ENCODE measurements around the gene MCOLN3. TPM values are rescaled to one million over a fixed set of nuclear protein-coding genes. Genes with fewer than 3 reads are reported as not detected.

MCOLN3 gene
- total and polyA plus RNA-seq, 2 of the 4 experiments (the other 2 are of a cell fraction): 0.03 TPM; not detected in 1

DNA sequence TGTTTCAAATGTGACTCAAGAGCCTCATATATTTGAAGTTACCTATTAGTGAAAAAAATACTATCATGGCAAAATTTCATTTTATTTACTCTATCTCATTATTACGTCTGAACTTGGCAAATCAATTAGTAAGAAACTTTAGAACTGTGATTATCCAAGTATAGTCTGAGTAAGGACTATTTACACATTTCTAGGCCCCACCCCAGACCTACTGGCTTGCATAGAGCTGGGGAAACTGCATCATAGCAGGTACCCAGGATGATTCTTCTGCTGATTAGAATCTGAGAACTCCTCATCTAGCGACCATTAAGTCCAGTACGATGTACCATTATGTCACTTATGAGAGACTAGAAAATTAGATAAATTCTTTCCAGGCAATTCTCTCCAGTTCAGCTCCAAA is 20.1 kb downstream of the MCOLN3 start:
- TF ChIP-seq CHD1 (IDR thresholded peaks at IDR 0.05; ENCODE audit: low read depth, low read length): no peak
- no peak for TF ChIP-seq BHLHE40 (IDR thresholded peaks at IDR 0.05; ENCODE audit: low read depth, low read length)
- no peak for TF ChIP-seq MXI1 (IDR thresholded peaks at IDR 0.05; ENCODE audit: borderline replicate concordance, low read depth, low read length)
- TF ChIP-seq MAZ (IDR thresholded peaks at IDR 0.05; ENCODE audit: borderline replicate concordance, low read depth, low read length): no peak
- TF ChIP-seq, protein P1, sequence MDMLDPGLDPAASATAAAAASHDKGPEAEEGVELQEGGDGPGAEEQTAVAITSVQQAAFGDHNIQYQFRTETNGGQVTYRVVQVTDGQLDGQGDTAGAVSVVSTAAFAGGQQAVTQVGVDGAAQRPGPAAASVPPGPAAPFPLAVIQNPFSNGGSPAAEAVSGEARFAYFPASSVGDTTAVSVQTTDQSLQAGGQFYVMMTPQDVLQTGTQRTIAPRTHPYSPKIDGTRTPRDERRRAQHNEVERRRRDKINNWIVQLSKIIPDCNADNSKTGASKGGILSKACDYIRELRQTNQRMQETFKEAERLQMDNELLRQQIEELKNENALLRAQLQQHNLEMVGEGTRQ (IDR thresholded peaks at IDR 0.05; ENCODE audit: low read depth, low read length): no peak
- TF ChIP-seq MAFK (IDR thresholded peaks at IDR 0.05; ENCODE audit: low read depth, low read length): no peak
- TF ChIP-seq POLR2A (IDR thresholded peaks at IDR 0.05; ENCODE audit: low read depth, low read length): no peak
- TF ChIP-seq CEBPB (IDR thresholded peaks at IDR 0.05; ENCODE audit: low read depth, low read length): no peak
- no peak for TF ChIP-seq FOS (IDR thresholded peaks at IDR 0.05; ENCODE audit: low read depth, low read length)
- TF ChIP-seq RAD21 (IDR thresholded peaks at IDR 0.05; ENCODE audit: low read length): no peak
- no peak for TF ChIP-seq CTCF (conservative IDR thresholded peaks at IDR 0.05; ENCODE audit: low read depth, low read length)
- no peak for TF ChIP-seq RFX5 (IDR thresholded peaks at IDR 0.05; ENCODE audit: low read depth, low read length)
- no TSS peak for BruUV-seq (replicated peaks)
- no peaks in the 10 kb centered on the region for H3K4me1 ChIP-seq (ENCODE audit: control insufficient read depth, insufficient read depth, low read length)
- H2BK5ac ChIP-seq (ENCODE audit: low read depth, low read length, poor library complexity, severe bottlenecking): no peak overlapping the region
- H2BK120ac ChIP-seq (ENCODE audit: low read depth, low read length): no peak overlapping the region
- H3K27ac ChIP-seq (ENCODE audit: insufficient read depth, low read length): no peak overlapping the region
- H3K18ac ChIP-seq (ENCODE audit: low read depth, low read length): no peak overlapping the region
- no peak overlapping the region for H2AK5ac ChIP-seq (ENCODE audit: low read depth, low read length)
- no peak overlapping the region for H3K23ac ChIP-seq (ENCODE audit: low read depth, low read length)
- no peak overlapping the region for H2AK9ac ChIP-seq (replicated peaks; ENCODE audit: low read depth, low read length, poor library complexity)
- no peak overlapping the region for H2BK20ac ChIP-seq (ENCODE audit: low read depth, low read length)
- no peaks in the 10 kb centered on the region for H3K79me1 ChIP-seq (ENCODE audit: low read depth in 1 of 2, low read length in 2 of 2)
- intact Hi-C loops (cut with micrococcal nuclease) (no loop called here), dilution Hi-C loops (cut with HindIII; ENCODE audit: low sequenced_read_pairs, unreplicated experiment) (no loop called here), in situ Hi-C loops (cut with MboI; ENCODE audit: low sequenced_read_pairs) (no loop called here)
- H3K56ac ChIP-seq (ENCODE audit: extremely low read depth, insufficient read depth, low read length): no peak overlapping the region
- DNase-seq (no peak), ATAC-seq (ENCODE audit: low read depth) (no peak)
- no peaks in the 10 kb centered on the region for H3K9me3 ChIP-seq (ENCODE audit: control insufficient read depth, insufficient read depth, low read length)
- no peaks in the 10 kb centered on the region for H4K20me1 ChIP-seq (ENCODE audit: insufficient read depth, low read length)
- H4K5ac ChIP-seq (ENCODE audit: low read depth, low read length): no peak overlapping the region
- H3K4ac ChIP-seq (ENCODE audit: low read depth, low read length): no peak overlapping the region
- H4K8ac ChIP-seq (ENCODE audit: low read depth in 2 of 2, low read length in 2 of 2): no peak overlapping the region
- ChIA-PET CTCF (interaction anchor here (0.7 to 1.7 kb wide), 7 partner anchors 8 to 215 kb away, joined by 3 to 31 read pairs (median 3); no protein-coding TSS in a partner anchor), POLR2A (ENCODE audit: unreplicated experiment) (interaction anchor here (0.7 kb wide), 1 partner anchor 83 kb away, joined by 4 read pairs; no protein-coding TSS in a partner anchor)
- H2AFZ ChIP-seq (replicated peaks; ENCODE audit: low read length, poor library complexity): no peak overlapping the region
- H3K4me3 ChIP-seq (ENCODE audit: insufficient read depth, low read depth, low read length): no peak overlapping the region
- no peak overlapping the region for H3K14ac ChIP-seq (replicated peaks; ENCODE audit: low read depth, low read length)
- H2BK15ac ChIP-seq (ENCODE audit: low read depth, low read length): no peak overlapping the region
- no peak overlapping the region for H4K91ac ChIP-seq (ENCODE audit: insufficient read depth, low read depth, low read length)
- H3K9me1 ChIP-seq (ENCODE audit: insufficient read depth, low read length): no peaks in the 10 kb centered on the region
- H3K9ac ChIP-seq (ENCODE audit: low read depth, low read length): no peak overlapping the region
- no CpG with 5 or more reads among the region's 3 CpGs for WGBS, 2 experiments (ENCODE audit: extremely low coverage in 2 of 2, insufficient read length in 1 of 2)
- no peaks in the 10 kb centered on the region for H3K36me3 ChIP-seq (ENCODE audit: control insufficient read depth, insufficient read depth, low read length)
- no peak overlapping the region for H3K4me2 ChIP-seq (ENCODE audit: low read depth, low read length)
- H3K27me3 ChIP-seq (ENCODE audit: control insufficient read depth, insufficient read depth, low read length): peaks cover 13% of the 10 kb centered on the region

Measured in IMR-90 (cell line).